NK-92 (cell line): ENCODE data around the gene SLC8A3.
"Not testable (repeated sequence)": the region's sequence is repeated elsewhere in the genome, so short reads cannot be mapped to it uniquely, and the experiment has no call there.

Experiments used
- DNase-seq: peaks from one replicate; lab custom pipeline; 2025; ENCODE audit not compliant: unreplicated experiment; lab: John Stamatoyannopoulos, UW

The SLC8A3 gene, protein sequence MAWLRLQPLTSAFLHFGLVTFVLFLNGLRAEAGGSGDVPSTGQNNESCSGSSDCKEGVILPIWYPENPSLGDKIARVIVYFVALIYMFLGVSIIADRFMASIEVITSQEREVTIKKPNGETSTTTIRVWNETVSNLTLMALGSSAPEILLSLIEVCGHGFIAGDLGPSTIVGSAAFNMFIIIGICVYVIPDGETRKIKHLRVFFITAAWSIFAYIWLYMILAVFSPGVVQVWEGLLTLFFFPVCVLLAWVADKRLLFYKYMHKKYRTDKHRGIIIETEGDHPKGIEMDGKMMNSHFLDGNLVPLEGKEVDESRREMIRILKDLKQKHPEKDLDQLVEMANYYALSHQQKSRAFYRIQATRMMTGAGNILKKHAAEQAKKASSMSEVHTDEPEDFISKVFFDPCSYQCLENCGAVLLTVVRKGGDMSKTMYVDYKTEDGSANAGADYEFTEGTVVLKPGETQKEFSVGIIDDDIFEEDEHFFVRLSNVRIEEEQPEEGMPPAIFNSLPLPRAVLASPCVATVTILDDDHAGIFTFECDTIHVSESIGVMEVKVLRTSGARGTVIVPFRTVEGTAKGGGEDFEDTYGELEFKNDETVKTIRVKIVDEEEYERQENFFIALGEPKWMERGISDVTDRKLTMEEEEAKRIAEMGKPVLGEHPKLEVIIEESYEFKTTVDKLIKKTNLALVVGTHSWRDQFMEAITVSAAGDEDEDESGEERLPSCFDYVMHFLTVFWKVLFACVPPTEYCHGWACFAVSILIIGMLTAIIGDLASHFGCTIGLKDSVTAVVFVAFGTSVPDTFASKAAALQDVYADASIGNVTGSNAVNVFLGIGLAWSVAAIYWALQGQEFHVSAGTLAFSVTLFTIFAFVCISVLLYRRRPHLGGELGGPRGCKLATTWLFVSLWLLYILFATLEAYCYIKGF

DNA sequence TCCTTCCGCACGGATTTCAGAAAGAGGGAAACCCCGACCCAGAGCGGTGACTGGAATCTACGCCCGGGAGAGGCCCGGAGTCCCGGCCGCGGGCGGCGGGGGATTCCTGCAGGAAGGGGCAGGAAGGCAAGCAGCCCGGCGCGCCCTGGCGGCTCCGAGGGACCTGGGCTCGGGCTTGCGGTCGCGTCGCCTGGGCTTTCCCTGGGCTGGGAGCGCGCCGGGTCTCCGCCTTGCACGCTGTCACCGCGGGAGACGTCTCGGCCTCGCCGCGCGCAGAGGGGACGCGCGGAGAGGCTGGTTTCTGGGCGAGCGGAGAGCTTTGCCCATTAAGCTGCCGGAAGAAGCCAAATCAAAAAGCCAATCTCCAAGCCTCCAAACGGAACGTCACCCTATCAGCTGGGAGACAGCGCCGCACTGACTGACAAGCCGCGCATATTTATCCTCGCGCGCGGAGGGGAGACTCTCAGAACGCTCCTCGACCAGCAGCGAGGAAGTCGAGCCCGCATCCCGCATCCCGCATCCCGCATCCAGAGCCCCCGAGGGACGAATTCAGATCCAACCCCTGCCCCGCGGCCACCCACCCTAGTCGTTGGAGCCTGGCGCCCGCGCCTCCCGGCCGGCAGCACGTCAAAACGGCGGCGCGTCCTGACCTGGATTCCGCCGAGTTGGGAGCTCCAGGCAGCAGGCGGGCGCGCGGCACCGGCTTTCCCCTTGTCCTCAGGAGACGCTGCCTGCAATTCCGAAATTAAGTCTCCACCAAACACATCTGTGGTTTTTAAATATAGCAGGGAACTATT, at the start of gene SLC8A3:
Gene SLC8A3, minus strand, starts transcription at position 293 of the 797 bp plus-strand sequence. CDS start 20,529 bp downstream, outside the sequence.
- DNase-seq = no peak

DNA sequence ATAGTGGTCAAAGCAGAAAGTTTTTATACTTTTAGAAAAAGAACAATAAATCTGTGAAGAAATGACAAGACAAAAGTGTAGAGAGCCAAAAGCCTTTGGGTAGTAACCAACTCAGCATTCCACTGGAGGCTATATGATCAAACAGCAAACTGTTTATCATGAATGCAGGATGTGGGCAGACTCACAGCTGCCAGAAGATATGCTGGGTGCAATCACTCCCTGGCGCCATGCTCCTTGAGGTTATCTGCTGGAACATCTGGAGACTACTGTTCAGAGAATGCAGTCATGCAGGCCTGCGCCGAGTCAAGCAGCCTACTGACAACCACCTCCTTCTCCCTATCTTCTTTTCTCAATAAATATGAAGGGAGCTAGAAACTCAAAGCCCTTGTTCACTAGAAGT, 49.0 kb upstream of the SLC8A3 start:
- DNase-seq = no peak

DNA sequence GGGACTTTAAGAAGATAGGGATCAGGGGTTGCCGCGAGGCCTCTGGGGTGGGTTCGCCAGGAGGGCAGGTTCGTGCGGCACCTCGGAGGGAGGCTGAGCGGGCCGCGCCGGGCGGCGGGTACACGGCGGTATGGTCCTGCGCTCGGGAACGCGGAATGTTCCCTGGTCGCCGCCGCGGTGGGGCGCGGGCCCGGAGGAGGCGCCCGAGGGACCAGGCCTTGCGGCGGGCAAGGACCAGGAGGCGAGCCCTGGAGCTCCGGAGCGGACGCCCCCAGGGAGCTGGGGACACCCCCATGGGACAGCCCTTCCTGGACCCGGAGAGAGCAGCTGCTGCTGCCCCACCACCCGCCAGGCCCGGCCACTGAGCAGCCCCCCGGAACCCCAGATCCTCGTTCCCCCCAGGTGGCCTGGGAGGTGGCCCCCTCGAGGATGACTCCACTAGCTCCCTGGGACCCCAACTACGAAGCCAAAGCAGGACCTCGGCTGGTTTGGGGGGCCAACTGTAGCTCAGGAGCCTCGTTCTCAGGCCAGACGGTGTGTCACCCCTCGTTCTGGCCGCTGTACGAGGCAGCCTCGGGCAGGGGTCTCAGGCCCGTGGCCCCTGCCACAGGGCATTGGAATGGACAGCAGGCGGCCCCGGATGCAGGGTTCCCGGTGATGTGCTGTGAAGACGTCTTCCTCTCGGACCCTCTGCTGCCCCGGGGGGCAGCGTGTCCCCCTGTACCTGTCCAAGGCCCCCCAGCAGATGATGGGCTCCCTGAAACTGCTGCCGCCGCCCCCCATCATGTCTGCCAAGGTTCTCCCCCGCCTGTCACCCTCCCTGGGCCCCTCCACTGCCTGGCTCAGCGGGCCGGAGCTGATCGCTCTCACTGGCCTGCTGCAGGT, 45.6 kb upstream of the SLC8A3 start:
- no peak for DNase-seq

DNA sequence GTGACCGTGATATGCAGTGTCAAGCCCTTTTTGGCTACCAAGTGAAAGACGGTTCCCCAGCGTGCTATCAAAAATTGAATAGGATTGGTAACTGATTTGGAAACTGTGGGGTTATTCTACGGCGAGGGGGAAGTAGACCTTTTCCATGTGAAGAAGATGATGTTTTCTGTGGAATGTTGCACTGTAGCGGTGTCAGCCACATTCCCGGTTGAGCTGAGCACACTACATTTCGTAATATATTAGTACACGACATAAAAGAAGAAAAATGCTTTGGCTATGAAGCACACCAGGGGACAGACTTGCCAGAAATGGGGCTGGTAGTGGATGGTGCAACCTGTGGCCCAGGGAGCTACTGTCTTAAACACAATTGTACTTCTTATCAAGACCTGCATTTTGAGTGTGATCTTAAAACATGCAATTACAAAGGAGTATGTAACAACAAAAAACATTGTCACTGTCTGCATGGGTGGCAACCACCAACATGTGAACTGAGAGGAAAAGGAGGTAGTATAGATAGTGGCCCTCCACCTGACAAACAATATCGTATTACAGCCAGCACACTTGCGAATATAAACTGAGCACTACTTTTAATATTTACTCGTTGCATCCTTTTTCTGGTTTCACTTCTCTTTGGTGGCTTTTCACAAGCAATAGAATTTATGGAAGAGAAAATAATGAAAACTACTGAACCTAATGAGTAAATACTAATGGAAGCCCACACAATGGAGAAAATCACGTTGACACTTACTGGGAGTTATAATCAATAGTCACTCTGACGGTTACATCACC, 43.2 kb upstream of the SLC8A3 start:
- DNase-seq = not testable (repeated sequence)

DNA sequence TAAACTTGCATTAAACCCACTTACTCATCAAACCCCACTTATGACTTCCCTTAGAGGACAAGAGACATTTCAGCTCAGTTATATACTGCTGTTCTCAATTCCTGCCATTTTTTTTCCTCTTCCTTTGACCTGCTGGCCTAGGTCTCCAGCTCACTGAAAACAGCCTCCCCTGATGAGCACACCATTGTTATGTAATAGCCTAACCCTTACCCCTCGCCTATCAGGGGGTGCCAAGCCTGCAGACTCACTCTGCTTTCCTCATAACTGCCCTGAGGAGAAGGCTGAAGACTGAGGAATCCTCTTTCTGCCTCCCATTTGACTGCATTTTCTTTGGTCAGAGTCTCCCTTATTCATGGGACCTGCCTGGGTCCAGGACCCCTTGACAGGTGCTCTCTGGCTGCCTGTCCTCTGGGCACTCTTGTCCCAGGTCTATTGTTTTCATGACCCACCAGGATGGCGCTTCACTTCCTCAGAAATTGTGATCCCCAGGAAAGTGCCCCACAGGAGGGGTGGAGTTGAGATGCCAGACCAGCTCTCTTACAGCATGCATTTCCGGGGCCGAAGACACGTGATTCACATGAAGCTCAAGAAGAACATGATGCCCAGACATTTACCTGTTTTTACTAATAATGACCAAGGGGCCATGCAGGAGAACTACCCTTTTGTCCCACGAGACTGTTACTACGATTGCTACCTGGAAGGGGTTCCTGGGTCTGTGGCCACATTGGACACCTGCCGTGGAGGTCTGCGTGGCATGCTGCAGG, 41.3 kb upstream of the SLC8A3 start:
- DNase-seq = not testable (repeated sequence)

DNA sequence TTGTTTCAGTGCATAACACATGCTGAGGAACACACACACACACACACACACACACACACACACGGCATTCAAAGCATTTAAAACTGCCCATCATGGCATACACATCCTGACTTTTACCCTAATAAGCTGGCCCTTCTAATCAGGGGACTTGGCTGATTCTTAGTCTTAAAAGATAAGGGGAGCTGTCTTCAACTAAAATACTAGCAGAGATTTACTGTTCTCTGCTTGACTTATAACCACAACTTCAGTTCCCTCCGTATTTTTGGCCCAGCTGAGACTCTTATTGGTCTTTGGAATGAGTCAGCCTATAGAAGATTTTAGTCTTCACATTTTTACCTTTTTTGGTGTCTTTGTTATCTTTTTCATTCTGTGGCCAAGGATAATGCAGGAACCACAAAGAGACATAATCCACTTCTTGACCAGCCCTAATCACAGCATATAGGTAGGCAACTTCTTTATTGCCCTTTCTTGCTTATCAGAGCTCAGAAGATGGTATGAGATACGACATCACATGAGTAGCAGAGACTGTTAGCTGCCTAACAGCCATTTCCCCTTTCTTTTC, 25.1 kb upstream of the SLC8A3 start:
- no peak for DNase-seq

DNA sequence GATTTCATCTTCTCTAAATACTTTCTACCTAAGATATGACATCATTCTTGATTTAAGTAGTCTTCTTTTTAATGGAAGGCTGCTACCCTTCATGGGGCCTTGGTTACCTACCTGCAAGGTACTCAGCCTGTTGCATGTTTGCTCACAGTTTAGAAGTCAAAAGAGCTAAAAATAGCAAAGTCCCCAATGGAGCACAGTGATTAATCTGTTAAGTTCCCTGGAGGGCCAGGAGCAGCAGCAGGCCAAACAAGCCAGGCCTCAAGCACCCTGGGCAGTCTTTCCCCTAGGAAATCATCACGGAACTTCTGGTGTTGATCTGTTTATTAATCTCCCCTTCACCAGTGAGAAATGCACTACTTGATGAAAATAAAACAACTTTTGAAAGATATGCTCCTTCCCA, 24.0 kb upstream of the SLC8A3 start:
- no peak for DNase-seq

DNA sequence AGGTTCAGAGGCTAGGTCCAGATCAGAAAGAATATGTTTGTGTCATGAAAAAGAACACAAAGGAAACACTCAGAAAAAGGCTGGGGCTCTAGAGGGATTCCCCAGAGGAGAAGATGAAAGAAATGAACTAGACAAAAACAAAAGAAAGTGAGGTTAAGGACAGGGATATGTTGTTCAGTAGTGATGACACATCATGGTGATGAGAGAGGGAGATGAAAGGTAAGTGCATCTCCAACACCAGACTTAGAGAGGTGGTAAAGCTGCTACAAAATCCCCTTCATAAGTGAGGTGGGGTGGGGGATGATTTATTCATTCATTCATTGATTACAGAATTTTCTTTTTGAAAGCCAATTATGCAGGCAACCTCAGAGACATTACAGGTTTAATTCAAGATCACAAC, 19.6 kb upstream of the SLC8A3 start:
- DNase-seq = no peak

DNA sequence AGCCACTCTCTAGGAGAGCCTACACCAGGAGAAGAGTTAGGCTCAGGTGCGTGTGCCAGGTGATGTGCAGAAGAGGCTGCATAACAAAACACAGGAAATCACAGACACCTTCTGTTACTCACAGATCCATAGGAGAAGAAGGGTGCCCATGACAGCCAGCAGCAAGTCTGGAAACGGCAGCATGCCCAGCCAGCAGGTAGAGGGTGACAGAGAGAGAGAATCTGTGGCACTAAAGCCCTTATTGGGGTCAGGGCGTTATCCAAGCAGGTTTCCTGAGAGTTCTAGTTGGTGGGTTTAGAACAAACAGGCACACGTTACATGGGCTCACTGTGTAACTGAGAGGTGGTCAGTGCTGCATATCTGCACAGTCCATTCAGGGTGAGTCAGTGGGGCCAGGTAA, 14.9 kb upstream of the SLC8A3 start:
- DNase-seq = no peak

DNA sequence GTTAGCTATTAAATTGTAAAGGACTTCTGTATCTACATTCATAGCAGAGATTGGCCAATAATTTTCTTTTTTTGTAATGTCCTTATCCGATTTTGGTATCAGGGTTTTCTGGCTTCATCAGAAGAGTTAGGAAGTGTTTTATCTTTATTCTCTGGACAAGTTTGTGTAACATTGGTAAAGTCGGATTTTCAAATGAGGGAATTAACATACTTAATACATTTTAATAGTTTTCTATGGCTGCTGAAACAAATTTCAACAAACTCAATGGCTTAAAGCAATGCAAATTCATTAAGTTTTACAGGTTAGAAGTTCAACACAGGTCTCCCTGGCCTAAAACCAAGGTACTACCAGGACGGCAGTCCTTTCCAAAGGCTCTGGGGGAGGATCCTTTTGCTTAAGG, 13.2 kb upstream of the SLC8A3 start:
- DNase-seq = no peak

DNA sequence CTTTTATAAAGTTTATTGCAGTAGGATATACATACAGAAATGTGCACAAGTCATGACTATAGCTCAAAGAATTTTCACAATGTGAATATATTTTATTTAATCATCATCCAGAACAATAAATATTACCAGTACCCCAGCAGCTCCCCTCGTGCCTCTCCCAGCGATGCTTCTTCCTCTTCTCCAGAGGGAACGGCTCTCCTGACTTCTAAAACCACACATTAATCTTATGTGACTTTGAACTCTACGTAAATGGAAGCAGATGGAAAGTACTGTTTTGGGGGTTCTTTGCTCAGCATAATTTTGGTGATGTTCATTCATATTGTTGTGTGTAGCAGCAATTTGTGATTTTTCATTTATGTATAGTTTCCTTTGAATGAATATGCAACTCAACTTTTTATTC, 4.6 kb upstream of the SLC8A3 start:
- DNase-seq = no peak

DNA sequence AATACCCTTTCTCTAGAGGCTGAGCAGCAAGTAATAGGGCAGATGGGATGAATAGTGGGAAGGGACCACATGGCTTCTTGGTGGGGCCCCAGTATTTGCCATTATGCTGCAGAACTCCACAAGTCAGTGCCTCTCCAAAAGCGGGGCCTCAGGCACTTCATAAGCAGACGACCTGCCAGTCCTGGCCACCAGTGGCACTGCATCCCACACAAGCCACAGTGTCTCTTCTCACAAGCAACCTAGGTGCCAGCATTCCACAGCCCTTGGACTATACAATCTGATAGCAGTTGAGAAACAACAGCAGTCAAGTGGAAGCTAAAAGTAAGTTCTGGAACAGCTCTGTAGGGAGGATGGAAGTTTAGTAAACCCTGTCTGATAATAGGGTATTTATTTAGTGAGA, 4.2 kb upstream of the SLC8A3 start:
- DNase-seq = no peak

DNA sequence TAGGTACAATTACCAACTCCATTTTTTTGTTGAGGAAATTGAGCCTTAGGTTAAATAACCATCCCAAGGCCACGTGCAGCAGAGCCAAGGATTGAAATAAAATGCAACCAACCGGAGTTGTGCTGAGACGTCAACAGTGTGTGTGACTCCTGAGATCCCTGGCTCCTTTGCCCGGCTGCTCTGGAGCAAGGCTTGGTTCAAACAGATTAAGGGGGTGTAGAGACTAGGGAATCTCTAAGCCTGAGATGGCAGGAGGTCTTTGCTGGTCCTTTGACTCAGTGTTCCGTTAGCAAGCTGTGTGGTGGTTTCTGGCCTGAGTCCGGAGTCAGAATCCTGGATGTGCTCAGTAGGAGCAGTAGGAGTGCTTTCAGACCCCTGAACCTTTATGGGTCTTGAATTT, 1.4 kb upstream of the SLC8A3 start:
- no peak for DNase-seq

DNA sequence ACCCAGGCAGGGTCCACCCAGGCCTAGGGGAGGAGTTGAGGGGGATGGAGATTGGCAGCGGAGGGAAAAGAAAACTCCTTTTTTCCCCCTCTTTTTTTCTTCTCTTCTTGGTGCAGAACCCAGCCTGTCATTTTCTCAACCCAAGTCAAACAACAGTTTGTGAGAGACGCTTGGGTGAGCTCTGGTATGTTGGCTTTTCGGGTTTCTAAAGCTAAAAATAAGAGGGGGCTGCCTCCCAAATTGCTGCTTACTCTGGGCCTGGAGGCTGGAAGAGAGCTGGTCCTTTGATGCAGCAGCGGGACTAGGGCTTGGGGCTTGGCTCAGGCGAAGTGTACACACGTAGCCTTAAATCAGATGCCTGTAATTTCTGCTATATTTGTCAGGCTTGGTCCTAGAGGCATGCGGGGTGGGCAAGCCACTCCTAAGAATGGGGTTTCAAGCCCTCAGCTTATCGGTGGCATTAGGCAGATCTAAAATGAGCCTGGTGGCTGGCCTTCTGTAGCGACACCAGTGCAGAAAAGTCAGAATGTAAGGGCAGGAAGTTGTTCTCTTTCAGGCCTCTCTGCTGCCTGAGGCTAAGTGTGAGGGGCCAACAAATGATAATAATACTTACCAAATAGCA, 816 bp upstream of the SLC8A3 start:
- no peak for DNase-seq

DNA sequence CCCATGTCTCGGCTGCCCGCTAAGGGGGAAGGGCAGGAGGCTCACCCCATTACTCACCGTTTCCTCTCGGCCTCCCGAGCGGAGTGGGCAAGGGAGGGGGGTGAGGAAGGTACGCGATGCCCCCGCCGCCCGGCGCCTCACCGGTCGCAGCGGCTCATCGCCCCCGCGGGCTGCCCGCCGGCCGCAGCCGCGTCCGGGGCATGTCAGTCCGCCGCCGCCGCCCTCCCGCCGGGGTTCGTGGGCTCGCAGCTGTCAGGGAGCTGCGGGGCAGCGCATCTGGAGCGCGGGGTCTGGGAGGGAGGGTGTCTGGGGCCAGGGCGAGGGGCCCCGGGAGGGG, 461 bp downstream of the SLC8A3 start:
- no peak for DNase-seq

DNA sequence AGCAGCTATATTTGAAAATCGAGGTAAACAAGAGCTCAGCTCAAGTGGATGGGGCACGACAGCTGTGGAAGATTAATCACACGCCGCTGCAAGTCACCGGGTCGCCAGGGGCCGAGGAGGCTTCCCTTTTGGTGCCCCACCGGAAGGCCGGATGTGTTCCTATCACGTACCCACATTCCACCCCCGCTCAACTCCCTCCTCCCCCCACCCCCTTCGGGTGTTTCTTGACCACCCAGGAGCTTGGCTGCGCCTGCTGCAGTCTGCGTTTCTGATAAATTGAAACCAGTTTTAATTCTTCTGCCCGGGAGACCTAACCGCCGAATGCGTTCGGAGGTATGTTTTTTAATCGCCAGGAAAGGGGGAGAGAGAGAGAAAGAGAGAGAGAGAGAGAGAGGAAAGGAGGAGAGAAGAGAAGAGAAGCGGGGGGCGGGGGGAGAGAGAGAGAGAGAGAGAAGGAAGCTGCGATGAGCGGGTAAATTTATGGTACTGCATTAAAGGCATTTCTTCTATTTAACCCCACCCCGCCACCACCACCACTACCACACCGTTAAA, 1.8 kb downstream of the SLC8A3 start:
- no peak for DNase-seq

DNA sequence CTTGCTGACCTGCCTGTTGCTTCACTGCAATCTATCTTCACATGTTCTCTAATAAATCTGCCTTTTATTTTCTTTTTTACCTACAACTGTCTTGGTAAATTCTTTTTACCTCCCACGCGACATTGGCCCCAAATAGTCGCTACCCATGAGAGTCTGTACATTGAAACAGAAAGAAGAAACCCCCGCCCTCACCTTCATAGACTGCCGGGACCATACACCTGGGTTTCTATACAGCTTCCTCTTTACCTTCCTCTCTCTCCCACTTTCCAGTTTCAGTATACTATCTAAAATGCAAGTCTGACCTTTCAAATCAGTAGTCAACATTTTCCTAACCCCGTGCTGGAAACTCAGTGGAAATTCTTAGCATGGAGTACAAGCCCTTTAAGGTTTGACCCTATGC, 4.8 kb downstream of the SLC8A3 start:
- no peak for DNase-seq

DNA sequence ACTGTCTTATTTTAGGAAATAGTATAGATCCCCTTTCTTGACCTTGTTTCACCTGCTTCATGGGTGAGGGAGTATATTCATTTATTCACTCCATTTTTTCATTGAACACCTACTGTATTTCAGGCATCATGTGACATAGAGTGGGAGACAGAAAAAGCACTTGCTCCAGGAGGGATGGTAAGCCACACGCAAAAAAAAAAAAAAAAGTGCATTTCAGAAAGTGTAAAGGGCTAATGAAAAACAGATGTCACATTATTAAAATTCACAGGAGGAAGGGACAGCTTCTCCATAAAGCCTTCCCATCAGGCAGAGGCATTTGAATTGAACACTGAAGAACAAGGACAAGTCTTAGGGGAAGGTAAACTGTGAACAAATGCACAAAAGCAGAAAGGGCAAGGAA, 7.5 kb downstream of the SLC8A3 start:
- no peak for DNase-seq
